ENCODE results near the gene TBC1D8.

TBC1D8 gene

DNA sequence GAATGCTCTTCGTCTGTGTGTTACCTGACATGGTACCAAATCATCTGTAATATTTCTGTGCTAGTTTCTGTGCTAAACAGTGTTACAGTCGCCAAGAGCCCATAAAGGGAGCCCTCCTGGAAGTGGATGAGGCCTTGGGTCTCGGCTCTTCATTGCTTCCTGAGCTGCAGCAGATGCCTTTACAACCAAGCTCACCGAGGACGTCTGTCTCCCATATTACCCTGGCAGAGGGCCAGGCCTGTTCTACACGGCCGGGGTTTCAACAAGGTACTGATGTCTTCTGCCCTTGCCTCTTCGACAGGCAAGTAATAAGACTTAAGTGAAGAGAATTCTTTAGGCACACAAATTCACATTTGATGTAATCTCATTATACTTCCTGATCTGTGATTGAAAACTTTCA is 132.2 kb downstream of the TBC1D8 start:
- TF ChIP-seq CTCF (IDR thresholded peaks at IDR 0.05; ENCODE audit: low read depth, low read length): no peak
- no peak for DNase-seq (ENCODE audit: low read depth, low spot score)
- in situ Hi-C loops (cut with HindIII; ENCODE audit: low sequenced_read_pairs): no loop called here
- H3K4me3 ChIP-seq (ENCODE audit: low read depth, low read length): no peak overlapping the region

DNA sequence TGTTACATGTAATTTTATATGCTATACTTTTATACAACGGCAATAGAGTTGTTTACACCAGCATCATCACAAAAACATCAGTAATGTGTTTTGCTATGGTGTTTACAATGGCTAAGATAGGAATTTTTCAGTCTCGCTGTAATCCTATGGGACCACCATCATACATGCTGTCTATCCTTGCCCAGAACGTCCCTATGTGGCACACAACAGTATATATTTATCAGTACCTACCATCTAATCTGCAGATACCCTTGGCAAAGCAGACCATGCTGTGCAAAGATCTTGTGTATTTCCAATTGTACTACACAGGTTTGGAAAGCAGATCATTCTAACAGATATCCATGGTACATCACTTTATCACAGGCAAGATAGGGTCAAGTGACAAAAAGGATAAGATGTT is 133.8 kb downstream of the TBC1D8 start:
- in situ Hi-C loops (cut with HindIII; ENCODE audit: low sequenced_read_pairs): no loop called here
- DNase-seq (ENCODE audit: low read depth, low spot score): no peak
- no peak overlapping the region for H3K4me3 ChIP-seq (ENCODE audit: low read depth, low read length)
- TF ChIP-seq CTCF (IDR thresholded peaks at IDR 0.05; ENCODE audit: low read depth, low read length): no peak

GRCh38 chr2:101014264-101014857 is 136.8 kb downstream of the TBC1D8 start:
- in situ Hi-C loops (cut with HindIII; ENCODE audit: low sequenced_read_pairs): no loop called here
- TF ChIP-seq CTCF (IDR thresholded peaks at IDR 0.05; ENCODE audit: low read depth, low read length): no peak

GRCh38 chr2:101012706-101013181 is 138.4 kb downstream of the TBC1D8 start:
- in situ Hi-C loops (cut with HindIII; ENCODE audit: low sequenced_read_pairs): no loop called here
- peak; percentile 44 for DNase-seq (ENCODE audit: low read depth, low spot score)

More at GRCh38 chr2:101014264-101014857, 136.8 kb downstream of the TBC1D8 start:
- no peak overlapping the region for H3K4me3 ChIP-seq (ENCODE audit: low read depth, low read length)
- DNase-seq (ENCODE audit: low read depth, low spot score): no peak

DNA sequence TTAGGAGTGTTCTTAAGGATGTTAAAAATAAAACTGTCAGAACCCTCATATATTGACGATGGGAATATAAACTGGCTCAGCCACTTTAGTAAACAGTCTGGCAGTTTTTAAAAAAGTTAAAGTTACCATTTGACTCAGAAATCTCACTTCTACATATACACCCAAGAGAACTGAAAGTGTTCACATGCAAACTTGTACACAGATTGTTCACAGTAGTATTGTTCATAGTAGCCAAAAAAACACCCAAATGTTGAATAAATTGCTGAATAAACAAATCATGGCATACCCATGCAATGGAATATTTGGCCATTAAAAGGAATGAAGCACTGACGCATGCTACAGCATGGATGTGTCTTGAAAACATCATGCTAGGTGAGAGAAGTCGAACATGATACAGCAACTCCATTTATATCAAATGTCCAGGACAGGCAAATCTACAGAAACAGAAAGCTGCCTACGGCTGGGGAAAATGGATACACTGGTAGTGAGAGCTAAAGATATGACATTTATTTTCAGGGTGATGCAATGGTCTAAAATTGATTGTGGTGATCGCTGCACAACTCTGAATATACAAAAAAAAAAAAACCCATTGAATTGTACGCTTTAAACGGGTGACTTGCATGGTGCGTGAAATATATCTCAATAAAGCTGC is 139.0 kb downstream of the TBC1D8 start:
- in situ Hi-C loops (cut with HindIII; ENCODE audit: low sequenced_read_pairs): no loop called here
- no peak for DNase-seq (ENCODE audit: low read depth, low spot score)
- H3K4me3 ChIP-seq (ENCODE audit: low read depth, low read length): no peak overlapping the region
- TF ChIP-seq CTCF (IDR thresholded peaks at IDR 0.05; ENCODE audit: low read depth, low read length): no peak

More at GRCh38 chr2:101012706-101013181, 138.4 kb downstream of the TBC1D8 start:
- TF ChIP-seq CTCF (IDR thresholded peaks at IDR 0.05; ENCODE audit: low read depth, low read length): peak; percentile 71
- no peak overlapping the region for H3K4me3 ChIP-seq (ENCODE audit: low read depth, low read length)

DNA sequence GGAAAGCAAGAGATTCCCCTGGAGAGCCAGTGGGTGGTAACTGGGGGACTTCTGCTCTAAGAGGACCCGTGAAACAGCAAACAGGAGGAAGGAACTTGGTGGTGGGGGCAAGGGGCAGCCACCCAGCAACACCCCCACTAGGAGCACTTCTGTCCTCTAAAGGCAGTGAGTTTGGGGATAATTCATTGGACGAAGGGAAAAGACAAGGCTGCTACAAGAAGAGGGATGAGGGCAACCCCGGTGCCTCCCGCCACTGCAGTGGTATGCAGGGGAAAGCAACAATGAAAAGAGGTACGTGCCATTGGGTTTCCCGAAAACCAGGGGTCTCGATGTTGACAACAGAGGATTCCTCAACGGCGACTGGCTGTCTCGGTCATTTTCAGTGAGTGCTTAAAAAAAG is 140.0 kb downstream of the TBC1D8 start:
- DNase-seq (ENCODE audit: low read depth, low spot score): no peak
- H3K4me3 ChIP-seq (ENCODE audit: low read depth, low read length): no peak overlapping the region
- in situ Hi-C loops (cut with HindIII; ENCODE audit: low sequenced_read_pairs): no loop called here
- TF ChIP-seq CTCF (IDR thresholded peaks at IDR 0.05; ENCODE audit: low read depth, low read length): no peak

Data from astrocyte of the spinal cord (primary cell).